IMR-90 (cell line): ENCODE results near the gene SLC24A3. TPM values are rescaled to one million over a fixed set of nuclear protein-coding genes. Genes with fewer than 3 reads are reported as not detected.

Experiments
- ATAC-seq: fragments of 200-7000 bp; cut with Tn5 transposase; 2 replicates; pipeline ENCODE4 v1.9.1; 2020; ENCODE audit warnings: low read depth, mild to moderate bottlenecking, moderate library complexity
- BruUV-seq: library from RNA; stranded (reverse); fragments of 400-500 nt; replicated peaks from 2 replicates; lab custom pipeline; 2021; lab: Mats Ljungman, UMichigan
- CTCF ChIA-PET: fragments of 300-600 bp; formaldehyde crosslinking; extraction: SDS; loops from one replicate; lab custom pipeline; 2021; ENCODE audit warnings: antibody characterized with exemption; lab: Yijun Ruan, JAX
- POLR2A ChIA-PET: fragments of 300-600 bp; sonication (Branson Sonifier 250); formaldehyde crosslinking; loops from one replicate; lab custom pipeline; 2022; ENCODE audit warnings: antibody characterized with exemption; ENCODE audit not compliant: unreplicated experiment; lab: Charles Lee
- DNase-seq: peaks from one replicate; pipeline ENCODE4 v3.0.0; 2013
- H2AFZ ChIP-seq: replicated peaks from 2 replicates; pipeline ENCODE3; 2013; ENCODE audit warnings: low read length, mild to moderate bottlenecking; ENCODE audit not compliant: poor library complexity
- H2AK5ac ChIP-seq: 2 replicates; pipeline ENCODE4 v1.6.1; 2013; ENCODE audit warnings: low read depth, low read length, inconsistent platforms
- H2AK9ac ChIP-seq: replicated peaks from 2 replicates; pipeline ENCODE3; 2013; ENCODE audit warnings: mild to moderate bottlenecking, low read depth, low read length, moderate library complexity; ENCODE audit not compliant: poor library complexity
- H2BK120ac ChIP-seq: 2 replicates; pipeline ENCODE4 v1.6.1; 2013; ENCODE audit warnings: low read depth, low read length, inconsistent platforms
- H2BK15ac ChIP-seq: 3 replicates; pipeline ENCODE4 v1.6.1; 2013; ENCODE audit warnings: low read depth, low read length, inconsistent platforms
- H2BK20ac ChIP-seq: 2 replicates; pipeline ENCODE4 v1.6.1; 2013; ENCODE audit warnings: low read depth, mild to moderate bottlenecking, inconsistent platforms, low read length, moderate library complexity
- H2BK5ac ChIP-seq: 2 replicates; pipeline ENCODE4 v1.6.1; 2013; ENCODE audit warnings: mild to moderate bottlenecking, low read depth, low read length, inconsistent platforms; ENCODE audit not compliant: poor library complexity, severe bottlenecking
- H3K14ac ChIP-seq: replicated peaks from 2 replicates; pipeline ENCODE4 v1.6.1; 2013; ENCODE audit warnings: low read depth, low read length, inconsistent platforms
- H3K18ac ChIP-seq: 2 replicates; pipeline ENCODE4 v1.6.1; 2013; ENCODE audit warnings: low read depth, low read length, control low read depth
- H3K23ac ChIP-seq: 2 replicates; pipeline ENCODE4 v1.6.1; 2013; ENCODE audit warnings: low read depth, low read length, inconsistent platforms
- H3K27ac ChIP-seq: 2 replicates; pipeline ENCODE4 v1.5.1; 2013; ENCODE audit warnings: mild to moderate bottlenecking, control low read depth, low read length; ENCODE audit not compliant: insufficient read depth
- H3K27me3 ChIP-seq: 2 replicates; pipeline ENCODE4 v1.6.1; 2013; ENCODE audit warnings: low read length; ENCODE audit not compliant: control insufficient read depth, insufficient read depth
- H3K36me3 ChIP-seq: 2 replicates; pipeline ENCODE4 v1.6.1; 2013; ENCODE audit warnings: low read length, mixed read lengths; ENCODE audit not compliant: control insufficient read depth, insufficient read depth
- H3K4ac ChIP-seq: 2 replicates; pipeline ENCODE4 v1.6.1; 2013; ENCODE audit warnings: low read depth, low read length, inconsistent platforms
- H3K4me1 ChIP-seq: 2 replicates; pipeline ENCODE4 v1.6.1; 2013; ENCODE audit warnings: low read length, mixed read lengths; ENCODE audit not compliant: control insufficient read depth, insufficient read depth
- H3K4me2 ChIP-seq: 2 replicates; pipeline ENCODE4 v1.6.1; 2013; ENCODE audit warnings: low read depth, mild to moderate bottlenecking, control low read depth, low read length, moderate library complexity
- H3K4me3 ChIP-seq: 2 replicates; pipeline ENCODE4 v1.5.1; 2013; ENCODE audit warnings: low read depth, mild to moderate bottlenecking, control low read depth, low read length, moderate library complexity; ENCODE audit not compliant: insufficient read depth
- H3K56ac ChIP-seq: 2 replicates; pipeline ENCODE4 v1.6.1; 2013; ENCODE audit warnings: low read length, inconsistent platforms; ENCODE audit not compliant: insufficient read depth; ENCODE audit errors: extremely low read depth
- H3K79me1 ChIP-seq, 2 experiments: 2 replicates each; pipeline ENCODE4 v1.6.1; 2013; ENCODE audit warnings: low read length in 2 of 2, inconsistent platforms in 1 of 2, low read depth in 1 of 2
- H3K9ac ChIP-seq: 2 replicates; pipeline ENCODE4 v1.6.1; 2013; ENCODE audit warnings: low read depth, low read length, control low read depth
- H3K9me1 ChIP-seq: 2 replicates; pipeline ENCODE4 v1.6.1; 2013; ENCODE audit warnings: low read length, inconsistent platforms; ENCODE audit not compliant: insufficient read depth
- H3K9me3 ChIP-seq: 2 replicates; pipeline ENCODE4 v1.6.1; 2013; ENCODE audit warnings: low read length; ENCODE audit not compliant: control insufficient read depth, insufficient read depth
- H4K20me1 ChIP-seq: 2 replicates; pipeline ENCODE4 v1.6.1; 2013; ENCODE audit warnings: low read length, inconsistent platforms; ENCODE audit not compliant: insufficient read depth
- H4K5ac ChIP-seq: 2 replicates; pipeline ENCODE4 v1.6.1; 2013; ENCODE audit warnings: mild to moderate bottlenecking, low read depth, low read length, control low read depth
- H4K8ac ChIP-seq, 2 experiments: 2 replicates each; pipeline ENCODE4 v1.6.1; 2013; ENCODE audit warnings: low read depth in 2 of 2, low read length in 2 of 2, control low read depth in 1 of 2, inconsistent platforms in 1 of 2
- H4K91ac ChIP-seq: 2 replicates; pipeline ENCODE4 v1.6.1; 2013; ENCODE audit warnings: low read depth, low read length, inconsistent platforms; ENCODE audit not compliant: insufficient read depth
- BHLHE40 ChIP-seq: fragments of 150-350 bp; IDR thresholded peaks from 2 replicates; pipeline ENCODE4 v1.6.1; 2016; ENCODE audit warnings: mild to moderate bottlenecking, low read depth, low read length
- NFE2L2 ChIP-seq: fragments of 150-350 bp; IDR thresholded peaks from 2 replicates; pipeline ENCODE4 v1.6.1; 2016; ENCODE audit warnings: low read depth, mild to moderate bottlenecking, low read length
- RFX5 ChIP-seq: IDR thresholded peaks from 2 replicates; pipeline ENCODE4 v1.8.0; 2012; ENCODE audit warnings: low read depth, mild to moderate bottlenecking, low read length, moderate library complexity
- WGBS, 2 experiments: methylation state at CpG; one replicate each; pipeline versions ENCODE4 v1.1.5 to v1.1.7; 2013; ENCODE audit warnings: missing lambda C conversion rate in 2 of 2; ENCODE audit not compliant: insufficient read length in 1 of 2; ENCODE audit errors: extremely low coverage in 2 of 2; 5-methylcytosine and 5-hydroxymethylcytosine counted together
- dilution Hi-C: fragments of 300-500 bp; cut with HindIII; formaldehyde crosslinking; loops from one replicate; pipeline ENCODE4 v1.14.3; 2018; ENCODE audit warnings: low sequenced_read_pairs; ENCODE audit not compliant: unreplicated experiment
- in situ Hi-C: fragments of 300-500 bp; cut with MboI; formaldehyde crosslinking; loops from 3 replicates; pipeline ENCODE4 v1.14.3; 2019; ENCODE audit warnings: low sequenced_read_pairs, inconsistent platforms, mixed read lengths
- intact Hi-C: fragments of 100-400 bp; cut with micrococcal nuclease; formaldehyde crosslinking; loops from 2 replicates; pipeline ENCODE4 v1.10.0; 2022
- polyA plus RNA-seq, 3 experiments: library from polyadenylated mRNA; depleted of rRNA; stranded (reverse); fragments of >200 nt; gene quantifications; 2 replicates each; pipeline ENCODE4 v1.2.3, GENCODE V29; 2012; ENCODE audit warnings: low replicate concordance in 1 of 3
- total RNA-seq: library from RNA; depleted of rRNA; stranded (reverse); fragments of >200 nt; gene quantifications from 2 replicates; pipeline ENCODE4 v1.2.3, GENCODE V29; 2012

SLC24A3 gene
- total and polyA plus RNA-seq, 2 of the 4 experiments (the other 2 are of a cell fraction), result not detected

DNA sequence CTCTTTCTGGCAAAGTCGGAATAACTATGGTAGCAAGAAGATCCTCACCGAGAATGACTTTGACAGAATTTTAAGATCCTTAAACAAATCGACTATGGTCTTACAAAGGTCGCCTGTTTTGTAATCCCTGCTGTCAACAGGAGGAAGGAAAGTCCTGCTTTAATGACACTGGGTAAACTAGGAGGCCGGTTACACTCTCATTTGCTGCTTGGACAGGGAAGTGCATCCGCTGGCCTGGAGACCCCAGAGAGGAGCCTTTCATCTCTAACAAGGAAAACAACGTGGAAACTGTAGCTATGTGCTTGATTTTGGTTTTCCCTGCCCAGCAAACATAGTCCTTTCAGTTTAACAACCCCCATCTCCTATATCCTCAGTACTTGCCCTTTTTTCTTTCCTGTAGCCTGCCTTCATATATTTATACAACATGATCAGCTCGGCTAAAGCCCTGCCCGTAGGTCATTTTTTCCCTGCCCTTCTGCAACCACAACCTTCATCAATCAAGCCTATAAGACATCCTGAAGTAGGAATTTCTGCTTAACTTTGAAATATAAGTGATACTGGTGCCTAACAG is 448.5 kb downstream of the SLC24A3 start:
- Histone ChIP-seq H2BK20ac (no peak overlapping the region), H3K4ac (no peak overlapping the region), H3K4me2 (no peak overlapping the region), H3K14ac (no peak overlapping the region), H2BK15ac (no peak overlapping the region), H3K4me3 (no peak overlapping the region), H2AFZ (no peak overlapping the region), H4K20me1 (no peaks in the 10 kb centered on the region), H3K36me3 (no peaks in the 10 kb centered on the region), H3K56ac (no peak overlapping the region), H3K9ac (no peak overlapping the region), H3K27me3 (peaks cover 40% of the 10 kb centered on the region), H4K8ac (no peak overlapping the region), H4K91ac (no peak overlapping the region), H4K5ac (no peak overlapping the region), H2AK5ac (no peak overlapping the region), H3K23ac (no peak overlapping the region), H2AK9ac (no peak overlapping the region), H2BK120ac (no peak overlapping the region), H3K18ac (no peak overlapping the region), H2BK5ac (no peak overlapping the region), H3K9me3 (no peaks in the 10 kb centered on the region), H3K27ac (no peak overlapping the region), H3K4me1 (no peaks in the 10 kb centered on the region), H3K9me1 (no peaks in the 10 kb centered on the region), H3K79me1 (no peaks in the 10 kb centered on the region)
- dilution Hi-C loops (no loop called here), intact Hi-C loops (no loop called here), in situ Hi-C loops (loop anchor here (5.0 to 10.0 kb wide), 2 partner anchors 454 to 1026 kb away; no protein-coding TSS in a partner anchor)
- BruUV-seq, result no TSS peak
- ChIA-PET POLR2A (no interaction called here), CTCF (interaction anchor here (0.6 to 1.3 kb wide), 2 partner anchors 32 to 1066 kb away, joined by 3 read pairs; no protein-coding TSS in a partner anchor)
- ATAC-seq (no peak), DNase-seq (no peak)
- WGBS, 2 experiments, result 25% methylated on average over 2 of the region's 9 CpGs; no CpG with 5 or more reads in 1 of the 2 experiments
- TF ChIP-seq NFE2L2, result no peak
- TF ChIP-seq RFX5, result no peak
- no peak for TF ChIP-seq BHLHE40
